ENCODE data around the gene WWOX. TPM values are rescaled to one million over a fixed set of nuclear protein-coding genes. Genes with fewer than 3 reads are reported as not detected.
"Not testable (repeated sequence)": the region's sequence is repeated elsewhere in the genome, so short reads cannot be mapped to it uniquely, and the experiment has no call there.

Gene WWOX
- 10 to 100 TPM; 21.9 to 23.1 TPM for total RNA-seq
- polyA plus RNA-seq = 10 to 100 TPM; 10.4 to 13.2 TPM

DNA sequence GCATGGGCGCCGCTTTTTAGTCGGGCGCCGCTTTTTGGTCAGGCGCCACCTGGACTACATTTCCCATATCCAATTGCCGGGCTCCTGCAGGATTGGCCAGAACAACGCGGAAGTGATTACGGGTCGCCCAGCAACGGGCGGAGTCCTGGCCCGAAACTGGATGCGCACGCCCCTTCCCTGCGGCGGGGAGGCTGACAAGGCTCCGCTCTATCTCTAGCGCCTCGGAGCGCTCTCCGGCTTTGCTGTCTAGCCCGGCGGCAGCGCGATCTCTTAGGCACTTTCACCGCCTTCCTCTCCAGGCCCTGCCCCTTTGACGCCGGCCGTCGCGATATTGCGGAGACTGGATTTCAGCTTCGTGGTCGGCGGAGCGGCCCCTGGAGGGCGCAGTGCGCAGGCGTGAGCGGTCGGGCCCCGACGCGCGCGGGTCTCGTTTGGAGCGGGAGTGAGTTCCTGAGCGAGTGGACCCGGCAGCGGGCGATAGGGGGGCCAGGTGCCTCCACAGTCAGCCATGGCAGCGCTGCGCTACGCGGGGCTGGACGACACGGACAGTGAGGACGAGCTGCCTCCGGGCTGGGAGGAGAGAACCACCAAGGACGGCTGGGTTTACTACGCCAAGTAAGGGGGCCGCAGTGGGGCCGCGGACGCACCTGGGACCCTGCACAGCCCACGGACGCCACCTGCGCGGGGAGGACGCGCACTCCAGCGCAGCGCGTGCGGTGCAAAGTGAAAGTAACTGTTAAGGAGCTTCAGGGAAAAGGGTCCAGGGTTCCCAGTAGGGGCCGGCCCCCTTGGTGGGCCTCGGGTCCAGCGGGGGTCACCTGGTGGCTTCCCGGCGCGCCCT lies at the start of gene WWOX:
Gene WWOX, plus strand, starts transcription at position 384 of the 841 bp plus-strand sequence.
- peaks cover 0 to 2% of the 10 kb centered on the region in 2 donors for H3K36me3 Mint-ChIP-seq
- H3K9me3 ChIP-seq (ENCODE audit: control insufficient read depth in 1 of 2, low read length in 2 of 2) = no peaks in the 10 kb centered on the region
- H3K27me3 ChIP-seq (ENCODE audit: insufficient read depth, low read length) = no peaks in the 10 kb centered on the region
- peaks cover 0 to 8% of the 10 kb centered on the region in 2 donors for H3K27me3 Mint-ChIP-seq
- DNase-seq = peak; percentile 96 to 98 (median 98)
- H3K4me3 ChIP-seq (ENCODE audit: low read length in 2 of 2) = peak within 1 kb of the TSS; percentile 78 to 88
- no peaks in the 10 kb centered on the region for H3K36me3 ChIP-seq (ENCODE audit: insufficient read depth, low read length)
- H3K27ac Mint-ChIP-seq = peak within 1 kb of the TSS; percentile 93 to 98 (median 96)
- peaks cover 0 to 2% (median 0%) of the 10 kb centered on the region in 8 donors for H3K9me3 Mint-ChIP-seq
- peaks cover 16 to 44% (median 25%) of the 10 kb centered on the region in 4 donors for H3K4me1 Mint-ChIP-seq
- H3K4me1 ChIP-seq (ENCODE audit: insufficient read depth, low read length) = peaks cover 16% of the 10 kb centered on the region
- ChIA-PET POLR2A (ENCODE audit: partially characterized antibody) (interaction anchor here (0.8 to 1.4 kb wide), 4 partner anchors 13 to 1520 kb away, joined by 3 to 4 read pairs (median 3); partner anchors contain the start of gene NUDT7), CTCF (ENCODE audit: partially characterized antibody) (interaction anchor here (0.7 to 2.5 kb wide), 17 partner anchors 9 to 1501 kb away, joined by 3 to 18 read pairs (median 4); partner anchors contain the start of genes MAF and NUDT7)
- intact Hi-C loops (cut with micrococcal nuclease) = loop anchor here (1.0 kb wide), 5 partner anchors 377 to 1501 kb away; partner anchors contain the start of genes MAF and NUDT7
- peak within 1 kb of the TSS; percentile 89 for H3K27ac ChIP-seq (ENCODE audit: low read depth, low read length)
- H3K4me3 Mint-ChIP-seq = peak within 1 kb of the TSS; percentile 89 to 96 (median 91)

DNA sequence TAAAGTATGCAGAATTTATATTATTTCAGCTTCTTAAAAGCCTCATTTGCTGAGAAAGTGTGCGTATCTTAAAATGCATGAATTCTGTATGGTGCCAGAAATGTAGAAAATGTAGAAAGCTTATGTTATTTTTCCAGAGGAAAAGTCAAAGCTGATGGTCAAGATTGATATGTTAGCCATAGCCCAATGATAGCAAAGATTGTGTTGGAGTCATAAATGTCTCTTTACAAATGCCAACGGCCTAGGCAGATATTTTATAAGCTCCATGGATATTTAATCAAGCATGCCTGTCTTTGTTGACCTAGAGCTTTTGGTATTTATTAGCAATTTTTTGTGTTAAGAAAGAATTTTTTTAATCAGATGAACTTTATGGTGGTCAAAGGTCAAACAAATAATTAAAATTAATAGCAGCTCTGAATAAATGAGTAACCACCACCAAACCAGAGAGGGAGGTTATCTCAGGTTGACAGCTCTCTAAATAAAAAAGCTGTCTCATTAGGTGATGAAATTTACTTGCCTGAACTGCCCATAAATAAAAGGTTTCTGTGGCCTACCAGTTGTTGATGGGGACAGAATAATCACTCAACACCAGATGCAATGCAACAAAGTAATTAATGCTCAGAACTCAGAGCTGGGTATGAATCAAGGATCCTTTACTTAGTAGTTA lies 48.6 kb upstream of the WWOX start:
- ChIA-PET CTCF (ENCODE audit: partially characterized antibody) (interaction anchor here (1.3 kb wide), 1 partner anchor 12 kb away, joined by 3 read pairs; no protein-coding TSS in a partner anchor), POLR2A (ENCODE audit: partially characterized antibody) (no interaction called here)
- Mint-ChIP-seq H3K27me3 (peaks cover 10 to 21% of the 10 kb centered on the region in 2 donors), H3K36me3 (no peaks in the 10 kb centered on the region), H3K4me3 (no peak overlapping the region), H3K9me3 (no peaks in the 10 kb centered on the region), H3K4me1 (no peaks in the 10 kb centered on the region), H3K27ac (no peak overlapping the region)
- Histone ChIP-seq H3K27me3 (ENCODE audit: insufficient read depth, low read length) (no peaks in the 10 kb centered on the region), H3K4me3 (ENCODE audit: low read length in 2 of 2) (no peak overlapping the region), H3K9me3 (ENCODE audit: control insufficient read depth in 1 of 2, low read length in 2 of 2) (no peaks in the 10 kb centered on the region), H3K4me1 (ENCODE audit: insufficient read depth, low read length) (no peaks in the 10 kb centered on the region), H3K27ac (ENCODE audit: low read depth, low read length) (no peak overlapping the region), H3K36me3 (ENCODE audit: insufficient read depth, low read length) (no peaks in the 10 kb centered on the region)
- no peak for DNase-seq
- intact Hi-C loops (cut with micrococcal nuclease) = no loop called here

- Histone ChIP-seq H3K9me3 (ENCODE audit: control insufficient read depth in 1 of 2, low read length in 2 of 2) (no peaks in the 10 kb centered on the region), H3K27ac (ENCODE audit: low read depth, low read length) (no peak overlapping the region), H3K4me3 (ENCODE audit: low read length in 2 of 2) (no peak overlapping the region), H3K4me1 (ENCODE audit: insufficient read depth, low read length) (no peaks in the 10 kb centered on the region), H3K27me3 (ENCODE audit: insufficient read depth, low read length) (no peaks in the 10 kb centered on the region), H3K36me3 (ENCODE audit: insufficient read depth, low read length) (no peaks in the 10 kb centered on the region)
- CTCF ChIA-PET (ENCODE audit: partially characterized antibody) = no interaction called here
- DNase-seq = no peak
- H3K4me3 Mint-ChIP-seq = no peak overlapping the region
- H3K27ac Mint-ChIP-seq = no peak overlapping the region
- POLR2A ChIA-PET (ENCODE audit: partially characterized antibody) = no interaction called here
- peaks cover 0 to 3% (median 0%) of the 10 kb centered on the region in 4 donors for H3K4me1 Mint-ChIP-seq
- intact Hi-C loops (cut with micrococcal nuclease) = no loop called here
- H3K27me3 Mint-ChIP-seq = peaks cover 12 to 17% of the 10 kb centered on the region in 2 donors
- H3K9me3 Mint-ChIP-seq = peaks cover 0 to 1% (median 0%) of the 10 kb centered on the region in 8 donors
- H3K36me3 Mint-ChIP-seq = no peaks in the 10 kb centered on the region
These were observed 41.5 kb upstream of the WWOX start for GRCh38 chr16:78057803-78058564.

DNA sequence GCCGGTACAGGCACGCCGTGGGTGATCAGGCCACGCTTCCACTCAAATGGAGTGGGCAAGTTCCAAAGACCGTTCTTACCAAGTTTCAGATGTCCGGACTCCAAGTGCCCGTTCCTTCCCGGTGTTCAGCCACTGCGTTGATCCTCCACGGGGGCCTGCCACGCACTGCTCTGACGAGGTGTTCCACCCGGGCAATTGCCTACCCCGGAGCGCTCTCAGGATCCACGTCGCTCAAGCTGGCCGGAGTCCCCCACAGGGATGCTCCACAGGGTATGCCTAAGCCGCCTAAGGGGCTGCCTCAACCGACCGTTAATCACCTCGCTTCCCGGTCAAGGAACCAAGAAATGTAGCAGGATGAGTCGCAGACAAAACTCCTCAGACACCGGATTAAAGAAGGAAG lies 39.6 kb upstream of the WWOX start:
- H3K9me3 ChIP-seq (ENCODE audit: control insufficient read depth in 1 of 2, low read length in 2 of 2); POLR2A ChIA-PET (ENCODE audit: partially characterized antibody); DNase-seq; H3K27ac ChIP-seq (ENCODE audit: low read depth, low read length); H3K27ac Mint-ChIP-seq; H3K4me1 ChIP-seq (ENCODE audit: insufficient read depth, low read length); H3K36me3 Mint-ChIP-seq; H3K4me3 ChIP-seq (ENCODE audit: low read length in 2 of 2); H3K9me3 Mint-ChIP-seq; intact Hi-C loops (cut with micrococcal nuclease); H3K4me1 Mint-ChIP-seq; H3K4me3 Mint-ChIP-seq; H3K36me3 ChIP-seq (ENCODE audit: insufficient read depth, low read length); H3K27me3 ChIP-seq (ENCODE audit: insufficient read depth, low read length): not testable (repeated sequence)
- H3K27me3 Mint-ChIP-seq = peaks cover 10 to 17% of the 10 kb centered on the region in 2 donors
- CTCF ChIA-PET (ENCODE audit: partially characterized antibody) = interaction anchor here (1.6 kb wide), 1 partner anchor 41 kb away, joined by 5 read pairs; no protein-coding TSS in a partner anchor

DNA sequence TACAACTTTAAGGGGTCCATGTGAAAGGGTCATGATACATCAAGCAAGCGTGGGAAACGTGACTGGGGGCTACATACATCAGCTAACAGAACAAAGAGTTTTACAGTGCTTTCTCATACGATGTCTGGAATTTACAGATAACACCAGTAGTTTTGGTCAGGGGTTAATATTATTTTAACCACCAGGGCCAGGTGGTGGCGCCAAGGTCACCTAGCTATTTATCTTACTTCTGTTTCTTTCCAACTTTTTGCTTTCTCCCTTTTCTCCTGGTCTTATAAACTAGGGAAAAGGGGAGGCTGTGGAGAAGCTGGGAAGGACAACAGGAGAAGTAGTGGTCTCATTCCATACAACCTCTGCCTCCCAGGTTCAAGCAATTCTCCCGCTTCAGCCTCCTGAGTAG lies 39.2 kb upstream of the WWOX start:
- no peak overlapping the region for H3K4me3 Mint-ChIP-seq
- Histone ChIP-seq H3K27ac (ENCODE audit: low read depth, low read length) (no peak overlapping the region), H3K36me3 (ENCODE audit: insufficient read depth, low read length) (no peaks in the 10 kb centered on the region), H3K27me3 (ENCODE audit: insufficient read depth, low read length) (no peaks in the 10 kb centered on the region), H3K4me3 (ENCODE audit: low read length in 2 of 2) (no peak overlapping the region), H3K4me1 (ENCODE audit: insufficient read depth, low read length) (no peaks in the 10 kb centered on the region), H3K9me3 (ENCODE audit: control insufficient read depth in 1 of 2, low read length in 2 of 2) (no peaks in the 10 kb centered on the region)
- no peaks in the 10 kb centered on the region for H3K36me3 Mint-ChIP-seq
- CTCF ChIA-PET (ENCODE audit: partially characterized antibody) = interaction anchor here (1.6 kb wide), 1 partner anchor 40 kb away, joined by 5 read pairs; no protein-coding TSS in a partner anchor
- H3K27me3 Mint-ChIP-seq = peaks cover 7 to 18% of the 10 kb centered on the region in 2 donors
- H3K27ac Mint-ChIP-seq = no peak overlapping the region
- H3K4me1 Mint-ChIP-seq = peaks cover 0 to 3% (median 0%) of the 10 kb centered on the region in 4 donors
- no peak for DNase-seq
- intact Hi-C loops (cut with micrococcal nuclease) = no loop called here
- H3K9me3 Mint-ChIP-seq = peaks cover 0 to 1% (median 0%) of the 10 kb centered on the region in 8 donors
- POLR2A ChIA-PET (ENCODE audit: partially characterized antibody) = no interaction called here

DNA sequence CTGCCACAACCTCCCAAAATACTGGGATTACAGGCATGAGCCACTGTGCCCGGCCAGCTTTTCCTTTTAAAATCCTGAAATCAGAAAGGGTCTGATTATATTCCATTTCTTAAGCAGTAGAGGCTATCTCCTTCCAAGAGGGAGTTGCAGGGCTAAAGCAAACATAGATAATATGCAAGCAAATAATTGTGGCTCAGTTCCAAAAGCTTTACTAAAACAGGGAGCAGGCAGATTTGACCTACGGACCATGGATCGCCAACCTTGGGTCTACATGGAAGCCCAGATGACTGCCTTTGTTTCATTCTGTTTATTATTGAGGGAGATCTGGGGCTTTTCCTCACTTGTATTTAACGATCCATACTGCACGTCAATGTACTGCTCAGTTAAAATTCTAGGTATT lies 38.6 kb upstream of the WWOX start:
- POLR2A ChIA-PET (ENCODE audit: partially characterized antibody) = no interaction called here
- Mint-ChIP-seq H3K27ac (no peak overlapping the region), H3K9me3 (peaks cover 0 to 1% (median 0%) of the 10 kb centered on the region in 8 donors), H3K36me3 (no peaks in the 10 kb centered on the region), H3K4me1 (peaks cover 0 to 3% (median 0%) of the 10 kb centered on the region in 4 donors), H3K27me3 (peaks cover 6 to 19% of the 10 kb centered on the region in 2 donors), H3K4me3 (no peak overlapping the region)
- intact Hi-C loops (cut with micrococcal nuclease) = no loop called here
- Histone ChIP-seq H3K9me3 (ENCODE audit: control insufficient read depth in 1 of 2, low read length in 2 of 2) (no peaks in the 10 kb centered on the region), H3K27me3 (ENCODE audit: insufficient read depth, low read length) (no peaks in the 10 kb centered on the region), H3K4me1 (ENCODE audit: insufficient read depth, low read length) (no peaks in the 10 kb centered on the region), H3K36me3 (ENCODE audit: insufficient read depth, low read length) (no peaks in the 10 kb centered on the region), H3K4me3 (ENCODE audit: low read length in 2 of 2) (no peak overlapping the region), H3K27ac (ENCODE audit: low read depth, low read length) (no peak overlapping the region)
- CTCF ChIA-PET (ENCODE audit: partially characterized antibody) = no interaction called here
- DNase-seq = no peak
